Activated CD4-positive, alpha-beta T cell treated with anti-CD3 and anti-CD28 coated beads for 48 hours (primary cell): Measurements from ENCODE around the gene THBS2.
"Not testable (repeated sequence)": the region's sequence is repeated elsewhere in the genome, so short reads cannot be mapped to it uniquely, and the experiment has no call there.

Experiments
- DNase-seq: peaks from one replicate; pipeline ENCODE4 v3.0.0-alpha.2; 2020

THBS2 gene

DNA sequence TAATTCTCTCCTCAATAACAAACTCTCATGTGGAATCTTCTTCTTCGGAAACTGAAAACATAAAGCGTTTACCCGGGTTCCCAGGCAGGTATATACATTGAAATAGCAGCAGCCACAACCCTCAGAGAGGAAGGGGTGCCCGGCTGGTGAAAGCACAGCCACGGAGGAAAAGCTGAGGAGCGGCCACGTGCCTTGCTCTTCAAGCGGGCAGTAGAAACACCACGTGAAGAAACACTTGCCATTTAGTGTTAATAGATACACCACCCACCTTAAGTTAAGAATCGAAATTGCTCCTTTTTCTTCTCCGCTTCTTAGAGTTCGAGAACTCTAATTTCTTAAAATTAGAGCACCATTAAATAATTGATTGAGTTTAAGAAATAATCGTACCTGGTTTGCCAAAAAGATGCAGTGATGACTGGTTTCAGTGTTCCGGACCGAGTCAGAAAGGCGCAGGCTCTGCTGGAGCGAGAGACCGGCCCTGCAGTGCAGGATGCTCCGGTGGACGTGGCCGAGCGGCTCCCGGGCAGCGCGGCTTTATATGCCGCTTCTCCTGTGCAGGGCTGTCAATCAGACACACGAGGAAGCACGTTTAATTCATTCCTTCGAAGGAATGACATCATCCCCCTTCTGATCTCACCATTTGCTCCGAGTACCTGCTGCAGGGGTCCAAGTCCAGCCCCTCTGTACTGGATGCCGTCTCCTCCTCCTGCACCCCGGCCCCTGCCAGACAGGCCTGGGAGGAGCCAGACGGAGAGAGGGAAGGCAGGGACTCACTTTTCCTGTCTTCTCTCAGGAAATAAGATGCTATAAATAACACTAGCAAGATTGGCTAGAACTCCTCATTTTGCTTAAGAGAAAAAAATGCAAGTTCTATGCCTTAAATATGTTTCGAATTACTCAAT, at the start of gene THBS2:
Gene THBS2, minus strand, starts transcription at position 510 of the 902 bp plus-strand sequence. CDS start 3,062 bp downstream, outside the sequence.
- no peak for DNase-seq

DNA sequence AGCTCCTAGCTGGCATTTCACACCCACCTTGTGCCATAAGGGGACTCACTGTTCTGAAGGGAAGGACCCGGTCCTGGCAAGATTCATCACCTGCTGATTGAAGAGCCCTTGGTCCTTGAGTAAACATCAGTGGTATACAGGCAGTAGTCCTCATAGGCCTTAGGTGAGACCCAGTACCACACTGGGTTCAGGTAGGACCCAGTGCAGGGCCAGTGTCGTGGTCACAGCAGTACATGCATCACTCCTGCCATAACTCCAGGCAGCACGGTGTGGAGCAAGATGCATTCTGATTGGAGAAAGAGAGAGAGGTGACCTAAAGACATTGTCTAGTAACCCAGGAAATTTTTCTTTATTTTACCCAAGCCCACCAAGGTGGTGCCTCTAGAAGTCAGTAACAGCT, 49.1 kb upstream of the THBS2 start:
- no peak for DNase-seq

DNA sequence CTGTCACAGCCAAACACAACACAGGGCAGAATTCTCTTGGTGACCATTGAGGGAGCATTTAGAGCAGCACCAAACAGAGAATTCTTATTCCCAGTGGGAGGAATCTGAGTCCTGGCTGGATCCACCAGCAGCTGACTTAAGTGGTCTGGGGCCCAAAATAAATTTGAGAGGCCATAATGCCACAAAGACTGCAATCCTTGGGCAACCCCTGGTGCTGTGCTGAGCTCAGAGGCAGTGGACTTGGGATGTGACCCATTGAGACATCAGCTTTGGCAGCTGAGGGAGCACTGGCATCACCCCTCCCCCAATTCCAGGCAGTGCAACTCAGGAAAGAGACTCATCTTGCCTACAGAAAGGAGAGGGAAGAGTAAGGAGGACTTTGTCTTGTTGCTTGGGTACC, 48.6 kb upstream of the THBS2 start:
- no peak for DNase-seq

DNA sequence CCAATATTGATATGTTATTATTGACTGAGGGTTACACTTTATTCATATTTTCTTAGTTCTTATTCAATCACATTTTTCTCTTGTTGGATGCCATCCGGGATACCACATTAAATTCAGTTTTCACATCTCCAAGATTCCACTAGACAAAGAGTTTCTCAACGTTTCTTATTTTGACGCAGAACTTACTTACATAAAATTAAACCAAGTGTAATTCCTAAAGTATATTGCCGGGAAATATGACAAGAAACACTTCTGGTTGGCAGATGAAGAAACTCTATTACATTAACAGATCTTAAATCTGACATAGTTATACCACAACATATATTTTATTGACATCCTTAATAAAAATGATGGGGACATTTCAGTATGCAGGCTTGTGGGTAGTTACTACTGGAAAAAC, 47.3 kb upstream of the THBS2 start:
- DNase-seq = no peak

DNA sequence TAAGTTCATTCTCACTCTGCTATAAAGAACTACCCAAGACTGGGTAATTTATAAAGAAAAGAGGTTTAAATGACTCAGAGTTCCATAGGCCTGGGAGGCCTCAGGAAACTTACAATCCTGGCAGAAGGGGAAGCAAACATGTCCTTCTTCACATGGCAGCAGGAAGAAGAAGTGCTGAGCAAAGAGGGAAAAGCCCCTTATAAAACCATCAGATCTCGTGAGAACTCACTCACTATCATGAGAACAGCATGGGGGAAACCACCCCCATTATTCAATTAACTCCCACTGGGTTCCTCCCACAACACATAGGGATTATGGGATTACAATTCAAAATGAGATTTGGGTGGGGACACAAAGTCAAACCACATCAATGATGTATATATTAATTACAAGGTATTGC, 45.0 kb upstream of the THBS2 start:
- DNase-seq = not testable (repeated sequence)

DNA sequence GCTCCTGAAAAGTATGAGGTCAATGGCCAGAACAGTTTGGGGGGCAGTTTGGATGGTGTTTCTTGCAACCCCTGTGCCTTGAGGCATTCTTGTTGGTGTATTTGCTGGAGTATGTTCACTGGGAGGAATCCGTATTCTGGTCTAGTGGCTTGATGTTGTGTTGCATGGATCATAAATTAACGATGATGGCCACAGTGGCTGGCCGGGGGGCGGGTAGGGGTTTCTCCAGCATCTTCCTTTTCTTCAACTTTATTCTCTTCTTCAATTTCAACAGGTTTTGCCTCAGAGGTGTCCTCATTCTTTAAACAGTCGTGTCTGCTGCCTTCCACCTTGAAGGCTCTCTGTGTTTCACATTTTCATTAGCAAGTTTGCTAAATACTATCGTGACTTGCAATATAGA, 43.0 kb upstream of the THBS2 start:
- DNase-seq = no peak

DNA sequence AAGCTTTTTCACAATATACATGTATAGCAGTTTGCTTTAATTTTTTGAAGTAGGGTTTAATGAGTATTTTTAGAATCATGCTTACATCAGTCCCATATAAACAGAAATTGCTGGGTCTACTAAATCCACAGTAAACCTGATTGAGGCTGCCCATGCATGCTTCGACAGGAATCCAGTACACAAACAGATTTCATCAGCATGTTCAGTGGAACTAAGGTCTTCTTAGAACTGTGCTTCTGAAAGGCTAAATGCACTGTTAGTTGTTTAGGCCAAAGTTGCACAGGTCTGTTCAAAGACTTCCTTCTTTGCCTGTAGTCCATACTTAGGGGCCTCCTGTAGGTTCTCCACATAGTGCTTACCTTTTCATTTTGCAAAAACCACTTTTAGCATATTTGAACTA, 42.5 kb upstream of the THBS2 start:
- DNase-seq = no peak

DNA sequence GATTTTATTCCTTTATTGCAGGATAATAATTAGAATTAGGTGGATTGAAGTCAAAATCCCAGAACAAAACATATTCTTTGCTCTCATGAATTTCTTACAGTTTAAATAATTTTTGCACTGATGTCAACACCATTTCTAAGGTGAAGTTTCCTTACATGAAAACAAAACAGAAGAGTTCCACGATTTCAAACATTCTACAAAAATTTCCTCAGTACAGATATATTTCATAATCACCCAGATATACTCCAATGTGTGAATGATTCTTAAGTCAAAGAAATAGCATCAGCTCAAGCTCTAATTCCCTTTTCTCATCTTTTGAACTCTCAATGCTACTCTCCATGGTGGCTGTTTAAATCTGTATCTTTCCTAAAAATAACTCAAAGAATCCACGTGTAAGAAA, 39.5 kb upstream of the THBS2 start:
- DNase-seq = no peak

DNA sequence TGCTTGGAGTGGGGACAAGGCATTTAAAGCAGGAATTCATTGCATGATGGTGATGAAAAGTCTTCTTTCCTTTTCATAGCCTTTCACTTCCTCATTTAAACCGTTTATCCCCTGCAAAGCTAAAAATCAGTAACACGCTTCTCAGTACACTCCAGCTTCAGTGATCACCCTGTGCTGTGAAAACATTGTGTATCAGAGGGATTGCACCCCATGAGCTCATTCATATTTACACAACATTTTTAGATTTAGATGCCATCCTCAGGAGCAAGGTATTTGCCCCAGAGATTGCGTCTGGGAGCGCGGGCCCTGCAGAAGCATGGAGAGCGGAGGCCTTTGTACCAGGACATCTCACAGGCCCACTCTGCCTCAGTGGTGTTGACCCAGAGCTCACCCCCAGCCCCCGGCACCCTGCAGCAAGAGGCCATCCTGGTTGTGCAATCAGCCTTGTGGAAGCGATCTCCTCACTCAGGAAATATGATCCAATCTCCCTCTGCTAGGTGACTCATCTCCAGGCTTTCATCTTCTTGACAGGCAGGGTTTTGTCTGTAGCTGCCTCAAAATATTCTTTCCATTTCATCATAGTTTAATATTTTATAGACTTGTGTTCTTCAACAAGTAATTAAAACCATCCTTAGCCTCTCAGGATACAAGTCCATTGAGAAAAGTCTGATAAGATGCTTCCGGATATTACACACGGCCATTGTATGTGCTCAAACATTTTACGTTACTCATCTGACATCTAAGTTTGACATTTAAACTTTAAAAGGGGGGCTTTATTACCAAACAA, 38.9 kb upstream of the THBS2 start:
- no peak for DNase-seq

DNA sequence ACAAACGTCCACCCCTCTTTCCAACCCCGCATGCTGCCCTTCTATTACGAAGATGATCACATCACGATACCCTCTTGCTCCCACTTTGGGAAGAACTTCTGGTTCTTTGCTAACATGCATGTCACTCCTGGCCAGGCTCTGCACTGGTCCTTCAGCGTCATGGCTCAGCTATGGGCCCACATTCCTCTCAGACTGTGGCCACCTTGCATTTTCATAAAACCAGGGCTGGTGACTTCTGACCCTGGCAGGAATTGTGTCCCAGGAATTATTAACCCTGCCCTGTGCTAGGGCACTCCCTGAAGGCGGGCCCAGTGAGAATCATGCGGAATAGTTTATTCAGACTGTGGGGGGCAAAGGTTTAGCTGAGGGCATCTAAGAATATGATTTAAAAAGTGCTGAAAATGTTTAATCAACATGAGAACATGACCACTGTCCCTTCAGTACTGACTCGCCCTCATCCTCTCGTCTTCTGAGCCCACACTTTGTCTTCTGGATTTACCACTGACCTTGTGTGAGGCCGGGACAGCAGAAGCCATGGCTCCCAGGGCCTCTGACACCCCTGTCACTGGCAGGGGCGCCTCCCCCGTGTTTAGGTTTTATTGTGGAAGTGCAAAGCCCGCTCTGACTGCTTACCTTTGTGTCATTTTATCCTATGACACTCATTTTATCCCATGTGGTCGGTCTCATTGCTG, 38.1 kb upstream of the THBS2 start:
- no peak for DNase-seq

DNA sequence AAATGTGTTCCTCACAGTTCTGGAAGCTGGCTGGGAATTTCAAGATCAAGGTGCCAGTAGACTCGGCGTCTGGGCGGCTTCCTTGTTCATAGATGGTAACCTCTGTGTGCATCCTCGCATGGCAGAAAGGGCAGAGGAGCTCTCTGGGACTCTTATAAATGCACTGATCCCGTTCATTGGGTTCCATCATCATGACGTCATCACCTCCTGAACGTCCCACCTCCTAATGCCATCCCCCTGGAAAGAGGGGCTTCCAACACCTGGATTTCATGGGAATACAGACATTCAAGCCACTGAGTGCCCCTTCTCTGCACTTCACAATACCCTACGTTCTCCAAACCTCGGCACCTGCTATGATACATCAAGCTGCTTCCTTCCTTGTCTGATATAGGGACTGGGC, 37.5 kb upstream of the THBS2 start:
- DNase-seq = no peak

DNA sequence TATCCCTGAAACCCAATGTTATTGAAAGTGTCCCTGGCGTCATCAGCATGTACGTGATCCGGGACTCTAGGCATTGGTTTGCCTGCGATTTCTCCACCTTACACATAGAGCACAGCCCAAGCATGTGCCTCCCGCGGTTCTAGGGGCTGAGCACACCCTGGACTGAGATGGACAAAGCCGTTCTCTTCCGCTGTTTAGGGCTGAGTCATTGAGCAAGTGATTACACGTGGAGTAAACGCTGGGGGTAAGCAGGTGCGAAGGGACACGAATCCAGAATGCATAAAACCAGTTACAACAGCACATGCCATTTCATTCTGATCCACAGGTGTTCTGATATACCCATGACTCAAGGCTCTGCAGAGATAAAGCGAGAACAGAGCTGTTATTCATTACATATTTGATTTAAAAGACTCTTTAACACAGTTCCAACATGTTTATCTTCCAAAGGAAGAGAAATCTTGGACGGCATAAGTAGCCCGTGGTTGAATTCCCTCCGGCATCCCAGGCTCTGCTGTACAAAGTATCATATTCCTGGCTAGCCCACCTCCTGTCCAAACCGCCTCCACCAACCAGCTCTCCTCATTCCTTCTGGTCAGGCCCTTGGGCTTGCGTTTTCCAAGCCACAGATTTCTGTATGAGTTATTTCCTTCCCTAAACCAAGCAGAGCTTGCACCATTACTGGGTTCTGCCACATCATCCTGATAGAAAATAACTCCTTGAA, 36.1 kb upstream of the THBS2 start:
- no peak for DNase-seq

DNA sequence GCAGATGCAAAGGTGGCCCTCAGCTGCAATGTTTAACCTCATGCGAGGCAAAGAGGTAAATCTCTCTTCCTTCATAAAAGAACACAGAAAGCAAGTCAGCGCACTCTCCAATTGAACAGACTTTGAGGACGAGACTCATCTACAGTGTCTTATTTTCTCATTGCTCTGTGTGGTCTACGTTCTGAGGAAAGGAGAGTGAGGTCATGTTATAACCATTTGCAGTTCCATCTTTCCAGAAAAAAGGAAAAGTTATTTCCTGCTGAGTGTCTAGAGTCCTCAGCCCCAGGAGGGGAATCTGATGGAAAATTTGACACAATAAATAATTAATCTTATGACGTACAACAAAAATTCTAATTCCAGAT, 35.6 kb upstream of the THBS2 start:
- no peak for DNase-seq

DNA sequence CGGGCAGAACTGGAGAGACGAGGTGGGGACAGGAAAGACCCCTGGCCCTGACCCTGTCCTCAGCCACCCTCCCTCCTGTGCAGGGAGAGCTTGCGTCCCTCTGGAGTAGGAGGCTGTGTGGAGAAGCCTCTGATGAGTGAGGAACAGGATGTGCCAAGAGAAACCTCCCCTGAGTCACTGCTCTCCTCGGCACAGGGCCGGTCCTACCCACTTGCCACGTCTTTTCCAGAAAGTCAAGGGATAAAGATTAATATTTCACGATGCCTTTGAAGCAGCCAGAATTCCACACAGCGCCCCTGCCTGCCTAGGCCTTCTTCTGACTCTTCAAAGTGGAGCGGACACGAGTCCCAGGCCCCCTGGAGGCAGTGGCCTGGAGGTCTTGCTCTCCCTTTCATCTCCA, 34.9 kb upstream of the THBS2 start:
- no peak for DNase-seq

DNA sequence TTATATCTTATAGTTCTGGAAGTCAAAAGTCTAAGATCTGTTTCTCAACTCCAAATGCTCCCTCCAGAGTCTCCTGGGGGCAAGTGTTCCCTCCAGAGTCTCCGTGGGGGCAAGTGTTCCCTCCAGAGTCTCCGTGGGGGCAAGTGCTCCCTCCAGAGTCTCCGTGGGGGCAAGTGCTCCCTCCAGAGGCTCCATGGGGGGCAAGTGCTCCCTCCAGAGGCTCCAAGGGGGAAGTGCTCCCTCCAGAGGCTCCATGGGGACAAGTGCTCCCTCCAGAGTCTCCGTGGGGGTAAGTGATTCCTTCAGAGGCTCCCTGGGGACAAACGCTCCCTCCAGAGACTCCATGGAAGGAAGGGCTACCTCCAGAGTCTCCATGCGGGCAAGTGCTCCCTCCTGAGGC, 34.0 kb upstream of the THBS2 start:
- no peak for DNase-seq

DNA sequence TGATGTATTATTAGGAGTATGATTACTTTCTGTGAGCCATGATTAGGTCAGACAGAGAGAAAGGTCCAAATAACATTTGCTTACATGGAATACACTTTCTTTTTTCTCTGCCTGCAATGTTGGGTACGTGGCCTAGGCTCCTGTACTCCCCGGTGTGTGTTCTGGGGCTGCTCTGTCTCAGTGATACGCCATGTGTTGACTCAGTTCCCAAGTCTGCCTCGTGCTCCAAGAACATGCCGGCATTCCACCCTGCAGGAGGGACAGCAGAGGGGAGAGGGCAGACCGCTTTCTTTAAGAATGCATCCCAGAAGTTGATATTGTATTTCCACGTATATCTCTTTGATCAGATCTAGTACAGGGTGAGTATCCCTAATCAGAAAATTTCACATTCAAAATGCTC, 33.3 kb upstream of the THBS2 start:
- DNase-seq = no peak

DNA sequence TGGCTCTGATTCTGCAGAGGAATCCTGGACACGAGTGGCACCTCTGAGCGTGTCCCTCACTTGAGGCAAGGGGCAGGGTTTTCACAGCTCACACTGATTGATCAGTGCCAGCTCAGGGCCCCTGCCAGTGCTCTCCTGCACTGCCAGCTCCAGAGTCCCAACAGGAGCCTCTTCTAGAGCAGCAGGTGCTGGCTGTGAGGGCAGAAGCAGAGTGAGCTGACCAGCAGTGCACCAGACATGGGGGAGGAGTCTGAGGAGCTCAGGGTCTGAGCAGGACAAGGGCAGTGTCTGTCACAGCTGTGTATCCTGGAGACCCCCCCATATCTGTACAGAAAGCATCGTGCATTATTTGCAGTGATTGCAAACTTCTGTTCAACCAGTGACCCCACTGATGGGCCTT, 31.5 kb upstream of the THBS2 start:
- DNase-seq = no peak

DNA sequence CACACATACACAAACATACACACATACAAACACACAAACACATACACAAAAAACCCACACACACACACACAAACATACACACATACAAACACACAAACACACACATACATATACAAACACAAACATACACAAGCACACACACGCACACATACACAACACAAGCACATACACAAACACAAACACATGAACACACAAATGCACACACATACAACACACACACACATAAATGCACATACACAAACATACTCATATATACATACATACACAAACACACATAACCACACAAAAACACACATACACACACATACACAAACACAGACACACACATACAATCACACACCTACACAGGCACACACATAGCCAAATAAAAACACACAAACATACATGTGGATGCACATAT, 30.3 kb upstream of the THBS2 start:
- no peak for DNase-seq

DNA sequence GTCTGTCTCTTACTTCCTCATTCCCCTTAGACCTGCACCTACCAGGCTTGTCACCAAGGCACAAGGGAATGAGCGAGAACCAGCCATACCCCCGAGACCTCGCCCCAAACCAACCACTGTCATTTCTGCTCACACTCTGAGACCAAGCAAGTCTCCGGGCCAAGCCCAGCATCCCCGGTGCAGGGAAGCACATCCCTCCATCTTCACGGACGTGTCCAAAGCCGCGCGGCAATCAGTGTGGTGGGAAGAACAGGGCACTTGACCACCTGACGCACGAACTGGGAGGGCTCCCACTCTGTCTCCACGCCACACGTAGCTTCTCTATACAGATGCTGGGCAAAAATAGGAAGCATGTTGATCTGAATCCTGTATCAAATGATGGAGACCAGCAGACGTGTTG, 28.4 kb upstream of the THBS2 start:
- no peak for DNase-seq

DNA sequence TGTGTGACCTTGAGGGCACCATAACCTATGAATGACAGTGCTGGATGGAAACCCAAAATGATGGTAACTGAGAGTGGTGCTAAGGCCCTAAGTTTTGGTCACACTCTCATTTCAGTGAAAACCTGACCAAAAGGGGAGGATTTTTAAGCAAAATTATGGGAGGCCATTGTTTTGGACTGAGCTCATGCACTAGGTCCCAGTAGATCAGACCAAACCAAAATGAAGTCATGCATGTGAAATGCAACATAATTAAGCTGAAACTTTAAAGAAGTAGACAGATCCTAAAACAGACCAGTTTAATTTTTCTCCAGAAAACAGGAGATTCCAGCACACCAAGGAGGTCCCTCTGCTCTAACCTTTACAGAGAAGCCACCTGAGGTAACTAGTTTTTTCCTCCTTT, 24.0 kb upstream of the THBS2 start:
- no peak for DNase-seq

DNA sequence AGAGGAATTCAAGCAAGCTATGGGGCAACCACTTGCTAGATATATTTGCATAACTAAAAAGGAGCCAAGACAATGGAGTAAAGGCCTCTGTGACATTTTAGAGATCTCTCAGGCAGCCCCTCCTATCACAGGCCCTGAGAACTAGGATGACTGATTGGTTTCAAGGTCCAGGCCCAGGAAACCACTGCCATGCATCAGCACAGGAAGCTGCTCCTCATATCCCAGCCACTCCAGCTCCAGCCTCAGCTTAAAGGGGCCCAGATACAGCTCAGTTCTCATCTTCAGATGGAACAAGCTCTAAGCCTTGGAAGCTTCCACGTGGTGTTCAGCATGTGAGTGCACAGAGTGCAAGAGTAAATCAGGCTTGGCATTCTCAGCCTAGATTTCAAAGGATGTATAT, 21.1 kb upstream of the THBS2 start:
- DNase-seq = no peak

DNA sequence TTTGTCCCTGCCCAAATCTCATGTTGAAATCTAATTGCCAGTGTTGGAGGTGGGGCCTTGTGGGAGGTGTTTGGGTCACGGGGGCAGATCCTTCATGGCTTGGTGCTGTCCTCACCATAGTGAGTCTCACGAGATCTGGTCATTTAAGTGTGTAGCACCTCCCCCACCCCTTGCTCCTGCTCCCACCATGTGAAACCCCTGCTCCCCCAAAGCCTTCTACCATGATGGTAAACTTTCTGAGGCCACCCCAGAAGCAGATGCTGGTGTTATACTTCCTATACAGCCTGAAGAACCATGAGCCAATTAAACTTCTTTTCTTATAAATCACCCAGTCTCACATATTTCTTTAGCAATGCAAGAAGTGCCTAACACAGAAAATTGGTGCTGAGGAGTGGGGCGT, 19.9 kb upstream of the THBS2 start:
- no peak for DNase-seq

DNA sequence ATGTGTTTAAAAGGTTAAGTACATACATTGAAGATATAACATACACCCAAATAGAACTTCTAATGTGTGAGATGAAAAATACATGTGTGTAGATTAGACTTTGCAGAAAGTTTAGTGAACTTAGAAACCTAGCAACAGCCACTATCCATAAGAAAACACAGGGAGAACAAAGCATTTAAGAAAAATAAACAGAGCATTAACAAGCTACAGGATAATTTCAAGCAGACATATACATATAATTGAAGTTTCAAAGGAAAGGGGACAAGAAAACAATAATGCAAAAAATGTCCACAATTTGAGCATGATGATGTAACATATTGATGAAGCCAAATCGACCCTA, 18.2 kb upstream of the THBS2 start:
- DNase-seq = no peak
